ENCODE data around the gene SLC6A16. TPM values are rescaled to one million over a fixed set of nuclear protein-coding genes. Genes with fewer than 3 reads are reported as not detected.
A peak's percentile ranks its signal among the peaks of the same experiment; 100 is the strongest.
"Not testable (repeated sequence)": the region's sequence is repeated elsewhere in the genome, so short reads cannot be mapped to it uniquely, and the experiment has no call there.

Gene SLC6A16
- total RNA-seq, 1 donor from 2014 or later, result 3.5 TPM

- no peak overlapping the region for H3K4me3 Mint-ChIP-seq (ENCODE audit: unreplicated experiment)
- DNase-seq (ENCODE audit: low spot score), result no peak
- no peaks in the 10 kb centered on the region for H3K27me3 Mint-ChIP-seq (ENCODE audit: low read depth)
- no peaks in the 10 kb centered on the region for H3K9me3 Mint-ChIP-seq (ENCODE audit: low read depth)
- H3K27ac Mint-ChIP-seq (ENCODE audit: unreplicated experiment), result no peak overlapping the region
- peaks cover 7% of the 10 kb centered on the region for H3K36me3 Mint-ChIP-seq (ENCODE audit: low read depth)
- no peak for TF ChIP-seq CTCF (IDR thresholded peaks at IDR 0.05)
- H3K4me1 Mint-ChIP-seq (ENCODE audit: low read depth), result peaks cover 7% of the 10 kb centered on the region
Measured at GRCh38 chr19:49331616-49332055, 6.6 kb upstream of the SLC6A16 start.

- H3K9me3 Mint-ChIP-seq (ENCODE audit: low read depth); H3K27ac Mint-ChIP-seq (ENCODE audit: unreplicated experiment); H3K4me1 Mint-ChIP-seq (ENCODE audit: low read depth); H3K27me3 Mint-ChIP-seq (ENCODE audit: low read depth); H3K4me3 Mint-ChIP-seq (ENCODE audit: unreplicated experiment); H3K36me3 Mint-ChIP-seq (ENCODE audit: low read depth); DNase-seq (ENCODE audit: low spot score): not testable (repeated sequence)
Measured at GRCh38 chr19:49331187-49331586, 6.2 kb upstream of the SLC6A16 start.

GRCh38 chr19:49328741-49329140 is 3.8 kb upstream of the SLC6A16 start:
- H3K4me1 Mint-ChIP-seq (ENCODE audit: low read depth), result peaks cover 7% of the 10 kb centered on the region
- TF ChIP-seq CTCF (IDR thresholded peaks at IDR 0.05), result no peak

DNA sequence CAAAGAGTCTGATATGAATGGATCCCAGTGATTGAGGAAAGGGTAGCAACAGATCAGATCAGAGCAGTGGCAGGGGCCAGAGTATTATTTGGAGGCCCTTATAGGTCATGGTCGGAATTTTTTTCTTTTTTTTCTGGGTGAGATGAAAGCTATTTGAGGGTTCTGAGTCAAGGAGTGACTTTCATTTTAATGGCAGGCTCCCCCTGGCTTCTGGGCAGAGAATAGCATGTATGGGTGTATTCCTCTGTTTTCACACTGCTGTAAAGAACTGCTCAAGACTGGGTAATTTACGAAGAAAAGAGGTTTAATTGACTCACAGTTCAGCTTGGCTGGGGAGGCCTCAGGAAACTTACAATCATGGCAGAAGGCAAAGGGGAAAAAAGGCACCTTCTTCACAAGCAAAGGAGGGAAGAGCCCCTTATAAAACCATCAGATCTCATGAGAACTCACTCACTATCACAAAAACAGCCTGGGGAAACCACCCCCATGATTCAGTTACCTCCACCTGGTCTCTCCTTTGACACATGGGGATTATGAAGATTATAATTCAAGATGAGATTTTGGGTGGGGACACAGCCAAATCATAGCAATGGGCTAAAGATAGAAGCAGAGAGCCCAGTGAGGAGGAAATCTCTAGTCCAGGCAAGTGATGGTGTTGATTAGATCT is 3.0 kb upstream of the SLC6A16 start:
- H3K4me1 Mint-ChIP-seq (ENCODE audit: low read depth), result peaks cover 7% of the 10 kb centered on the region
- H3K36me3 Mint-ChIP-seq (ENCODE audit: low read depth), result peaks cover 15% of the 10 kb centered on the region
- H3K27ac Mint-ChIP-seq (ENCODE audit: unreplicated experiment), result no peak overlapping the region
- TF ChIP-seq CTCF (IDR thresholded peaks at IDR 0.05), result peak; percentile 74
- H3K9me3 Mint-ChIP-seq (ENCODE audit: low read depth), result peaks cover 6% of the 10 kb centered on the region
- no peak overlapping the region for H3K4me3 Mint-ChIP-seq (ENCODE audit: unreplicated experiment)
- no peaks in the 10 kb centered on the region for H3K27me3 Mint-ChIP-seq (ENCODE audit: low read depth)
- DNase-seq (ENCODE audit: low spot score), result no peak

More at GRCh38 chr19:49328741-49329140, 3.8 kb upstream of the SLC6A16 start:
- H3K36me3 Mint-ChIP-seq (ENCODE audit: low read depth), result peaks cover 11% of the 10 kb centered on the region
- DNase-seq (ENCODE audit: low spot score), result no peak
- H3K27me3 Mint-ChIP-seq (ENCODE audit: low read depth), result no peaks in the 10 kb centered on the region
- no peak overlapping the region for H3K27ac Mint-ChIP-seq (ENCODE audit: unreplicated experiment)
- no peak overlapping the region for H3K4me3 Mint-ChIP-seq (ENCODE audit: unreplicated experiment)
- H3K9me3 Mint-ChIP-seq (ENCODE audit: low read depth), result no peaks in the 10 kb centered on the region

DNA sequence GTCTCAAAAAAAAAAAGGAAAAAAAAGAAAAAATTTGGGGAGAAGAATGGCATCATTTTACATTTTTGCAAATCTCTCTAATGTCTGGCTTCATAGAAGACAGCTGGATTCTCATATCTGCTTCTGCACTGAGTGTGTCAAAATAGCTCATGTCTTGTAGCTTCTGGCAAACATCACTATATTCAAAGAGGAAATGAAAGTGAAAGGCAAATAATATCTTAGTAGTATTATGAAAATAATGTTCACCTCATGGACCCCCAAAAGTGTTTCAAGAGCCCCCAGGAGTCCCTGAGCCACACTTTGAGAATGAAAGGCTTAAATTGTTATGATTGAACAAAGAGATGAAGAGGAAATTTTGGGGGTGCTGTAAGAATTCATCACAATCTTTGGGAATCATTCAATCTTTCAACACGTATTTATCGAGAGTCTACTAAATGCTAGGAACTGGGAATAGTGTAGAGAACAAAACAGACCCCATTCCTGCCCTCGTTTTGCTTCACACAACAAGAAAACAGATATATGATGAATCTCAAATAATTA is 1.2 kb upstream of the SLC6A16 start:
- Mint-ChIP-seq H3K36me3 (ENCODE audit: low read depth) (peaks cover 24% of the 10 kb centered on the region), H3K27me3 (ENCODE audit: low read depth) (no peaks in the 10 kb centered on the region), H3K4me3 (ENCODE audit: unreplicated experiment) (no peak overlapping the region), H3K27ac (ENCODE audit: unreplicated experiment) (no peak overlapping the region), H3K9me3 (ENCODE audit: low read depth) (peaks cover 9% of the 10 kb centered on the region), H3K4me1 (ENCODE audit: low read depth) (no peaks in the 10 kb centered on the region)
- TF ChIP-seq CTCF (IDR thresholded peaks at IDR 0.05), result no peak
- DNase-seq (ENCODE audit: low spot score), result no peak

GRCh38 chr19:49325756-49326155 is 765 bp upstream of the SLC6A16 start:
- H3K27ac Mint-ChIP-seq (ENCODE audit: unreplicated experiment); H3K4me1 Mint-ChIP-seq (ENCODE audit: low read depth); H3K27me3 Mint-ChIP-seq (ENCODE audit: low read depth); DNase-seq (ENCODE audit: low spot score); H3K4me3 Mint-ChIP-seq (ENCODE audit: unreplicated experiment): not testable (repeated sequence)
- H3K36me3 Mint-ChIP-seq (ENCODE audit: low read depth), result peaks cover 26% of the 10 kb centered on the region
- H3K9me3 Mint-ChIP-seq (ENCODE audit: low read depth), result peaks cover 13% of the 10 kb centered on the region
